Measurements from ENCODE around the gene MAPK8IP2. TPM values are rescaled to one million over a fixed set of nuclear protein-coding genes. Genes with fewer than 3 reads are reported as not detected.

Gene MAPK8IP2
- total and polyA plus RNA-seq, 2 donors (not counting 1 experiment from before 2014, with no cell fraction given) = 0.10 to 0.17 TPM

- peaks cover 2% of the 10 kb centered on the region for H3K79me2 ChIP-seq (ENCODE audit: control insufficient read depth, insufficient read depth, low read length)
- H3K36me3 ChIP-seq (ENCODE audit: control insufficient read depth, insufficient read depth, low read length) = no peaks in the 10 kb centered on the region
- DNase-seq (ENCODE audit: low read depth in 2 of 2) = no peak
- no peak overlapping the region for H3K27ac ChIP-seq (ENCODE audit: insufficient read depth, low read length)
- H3K4me1 ChIP-seq (ENCODE audit: control insufficient read depth, extremely low read depth, insufficient read depth, low read length) = peaks cover 8% of the 10 kb centered on the region
- TF ChIP-seq EZH2 (IDR thresholded peaks at IDR 0.05; ENCODE audit: low read length, missing control alignments) = no peak
- TF ChIP-seq CTCF (conservative IDR thresholded peaks at IDR 0.05 in 1 of 2, IDR thresholded peaks at IDR 0.05 in 1 of 2; ENCODE audit: low read depth in 1 of 2, low read length in 2 of 2) = no peak
- H3K9ac ChIP-seq (ENCODE audit: insufficient read depth, low read length) = no peak overlapping the region
- no peak overlapping the region for H2AFZ ChIP-seq (ENCODE audit: low read length)
- no peaks in the 10 kb centered on the region for H3K9me3 ChIP-seq (ENCODE audit: control insufficient read depth, insufficient read depth, low read depth, low read length)
- no peak overlapping the region for H3K4me3 ChIP-seq (replicated peaks in 1 of 4; ENCODE audit: control extremely low read depth in 1 of 4, insufficient read depth in 1 of 4, low read depth in 3 of 4, low read length in 4 of 4)
- H3K4me2 ChIP-seq (ENCODE audit: extremely low read depth, insufficient read depth, low read length) = no peak overlapping the region
- no peaks in the 10 kb centered on the region for H4K20me1 ChIP-seq (ENCODE audit: control insufficient read depth, extremely low read depth, insufficient read depth, low read length)
- H3K27me3 ChIP-seq (ENCODE audit: control insufficient read depth, insufficient read depth, low read length) = no peaks in the 10 kb centered on the region
Observed at GRCh38 chr22:50577697-50577986, 23.0 kb upstream of the MAPK8IP2 start.

- peak within 1 kb of the TSS; percentile 35 for H3K4me2 ChIP-seq (ENCODE audit: extremely low read depth, insufficient read depth, low read length)
- H3K79me2 ChIP-seq (ENCODE audit: control insufficient read depth, insufficient read depth, low read length) = peaks cover 2% of the 10 kb centered on the region
- TF ChIP-seq CTCF (conservative IDR thresholded peaks at IDR 0.05 in 1 of 2, IDR thresholded peaks at IDR 0.05 in 1 of 2; ENCODE audit: low read depth in 1 of 2, low read length in 2 of 2) (no peak), EZH2 (IDR thresholded peaks at IDR 0.05; ENCODE audit: low read length, missing control alignments) (no peak)
- no peaks in the 10 kb centered on the region for H4K20me1 ChIP-seq (ENCODE audit: control insufficient read depth, extremely low read depth, insufficient read depth, low read length)
- H2AFZ ChIP-seq (ENCODE audit: low read length) = no peak within 1 kb of the TSS
- H3K4me3 ChIP-seq (replicated peaks in 1 of 4; ENCODE audit: control extremely low read depth in 1 of 4, insufficient read depth in 1 of 4, low read depth in 3 of 4, low read length in 4 of 4) = peak within 1 kb of the TSS in 1 of 4 experiments; percentile 17
- H3K9me3 ChIP-seq (ENCODE audit: control insufficient read depth, insufficient read depth, low read depth, low read length) = no peaks in the 10 kb centered on the region
- H3K27ac ChIP-seq (ENCODE audit: insufficient read depth, low read length) = no peak within 1 kb of the TSS
- no peaks in the 10 kb centered on the region for H3K27me3 ChIP-seq (ENCODE audit: control insufficient read depth, insufficient read depth, low read length)
- H3K4me1 ChIP-seq (ENCODE audit: control insufficient read depth, extremely low read depth, insufficient read depth, low read length) = peaks cover 8% of the 10 kb centered on the region
- no peaks in the 10 kb centered on the region for H3K36me3 ChIP-seq (ENCODE audit: control insufficient read depth, insufficient read depth, low read length)
- H3K9ac ChIP-seq (ENCODE audit: insufficient read depth, low read length) = no peak within 1 kb of the TSS
- DNase-seq (ENCODE audit: low read depth in 2 of 2) = peak in 1 of 2 donors; percentile 55
Observed at GRCh38 chr22:50577987-50578775, 22.4 kb upstream of the MAPK8IP2 start, which contains the start of gene CPT1B. Gene CPT1B, minus strand, starts transcription at chr22:50578427. Its CDS starts 512 bp downstream, at chr22:50577915.

GRCh38 chr22:50578776-50579310 is 21.8 kb upstream of the MAPK8IP2 start:
- H3K36me3 ChIP-seq (ENCODE audit: control insufficient read depth, insufficient read depth, low read length) = no peaks in the 10 kb centered on the region
- no peaks in the 10 kb centered on the region for H3K9me3 ChIP-seq (ENCODE audit: control insufficient read depth, insufficient read depth, low read depth, low read length)
- no peak for DNase-seq (ENCODE audit: low read depth in 2 of 2)
- peaks cover 2% of the 10 kb centered on the region for H3K79me2 ChIP-seq (ENCODE audit: control insufficient read depth, insufficient read depth, low read length)
- no peak overlapping the region for H2AFZ ChIP-seq (ENCODE audit: low read length)
- H3K27ac ChIP-seq (ENCODE audit: insufficient read depth, low read length) = no peak overlapping the region
- no peak overlapping the region for H3K9ac ChIP-seq (ENCODE audit: insufficient read depth, low read length)
- H3K4me3 ChIP-seq (replicated peaks in 1 of 4; ENCODE audit: control extremely low read depth in 1 of 4, insufficient read depth in 1 of 4, low read depth in 3 of 4, low read length in 4 of 4) = no peak overlapping the region
- peak overlapping the region; percentile 35 for H3K4me2 ChIP-seq (ENCODE audit: extremely low read depth, insufficient read depth, low read length)
- H4K20me1 ChIP-seq (ENCODE audit: control insufficient read depth, extremely low read depth, insufficient read depth, low read length) = no peaks in the 10 kb centered on the region
- H3K4me1 ChIP-seq (ENCODE audit: control insufficient read depth, extremely low read depth, insufficient read depth, low read length) = peaks cover 8% of the 10 kb centered on the region
- TF ChIP-seq EZH2 (IDR thresholded peaks at IDR 0.05; ENCODE audit: low read length, missing control alignments) = no peak
- TF ChIP-seq CTCF (conservative IDR thresholded peaks at IDR 0.05 in 1 of 2, IDR thresholded peaks at IDR 0.05 in 1 of 2; ENCODE audit: low read depth in 1 of 2, low read length in 2 of 2) = no peak
- no peaks in the 10 kb centered on the region for H3K27me3 ChIP-seq (ENCODE audit: control insufficient read depth, insufficient read depth, low read length)
